ENCODE data around the gene LPAR6.

DNA sequence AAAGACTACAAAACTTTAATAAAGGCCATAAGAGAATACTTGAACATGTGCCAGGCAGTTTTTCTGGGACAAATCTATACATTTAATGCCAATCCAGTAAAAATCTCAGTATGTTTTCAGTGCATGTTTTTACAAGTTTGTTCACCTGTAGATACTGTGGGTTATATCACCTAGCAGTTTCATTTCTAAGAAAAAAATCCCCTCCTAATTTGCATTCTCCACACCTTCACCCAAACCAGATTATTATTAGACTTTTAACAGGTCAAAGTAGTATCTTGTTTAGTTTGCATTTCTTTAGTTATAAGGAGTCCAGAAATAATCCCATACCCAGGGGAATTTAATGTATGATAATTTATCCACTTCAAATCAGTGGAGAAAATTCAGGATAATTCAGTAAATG is 17.0 kb upstream of the LPAR6 start:
- TF ChIP-seq, protein P1, sequence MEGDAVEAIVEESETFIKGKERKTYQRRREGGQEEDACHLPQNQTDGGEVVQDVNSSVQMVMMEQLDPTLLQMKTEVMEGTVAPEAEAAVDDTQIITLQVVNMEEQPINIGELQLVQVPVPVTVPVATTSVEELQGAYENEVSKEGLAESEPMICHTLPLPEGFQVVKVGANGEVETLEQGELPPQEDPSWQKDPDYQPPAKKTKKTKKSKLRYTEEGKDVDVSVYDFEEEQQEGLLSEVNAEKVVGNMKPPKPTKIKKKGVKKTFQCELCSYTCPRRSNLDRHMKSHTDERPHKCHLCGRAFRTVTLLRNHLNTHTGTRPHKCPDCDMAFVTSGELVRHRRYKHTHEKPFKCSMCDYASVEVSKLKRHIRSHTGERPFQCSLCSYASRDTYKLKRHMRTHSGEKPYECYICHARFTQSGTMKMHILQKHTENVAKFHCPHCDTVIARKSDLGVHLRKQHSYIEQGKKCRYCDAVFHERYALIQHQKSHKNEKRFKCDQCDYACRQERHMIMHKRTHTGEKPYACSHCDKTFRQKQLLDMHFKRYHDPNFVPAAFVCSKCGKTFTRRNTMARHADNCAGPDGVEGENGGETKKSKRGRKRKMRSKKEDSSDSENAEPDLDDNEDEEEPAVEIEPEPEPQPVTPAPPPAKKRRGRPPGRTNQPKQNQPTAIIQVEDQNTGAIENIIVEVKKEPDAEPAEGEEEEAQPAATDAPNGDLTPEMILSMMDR (IDR thresholded peaks at IDR 0.05): no peak
- no peak for TF ChIP-seq POLR2AphosphoS5 (IDR thresholded peaks at IDR 0.05)
- no peak for TF ChIP-seq POLR2A (IDR thresholded peaks at IDR 0.05)

All from prostate gland (tissue), 2 donors.